UCSD-AML1 (cell line): ENCODE data around the gene MSMB.
"Not testable (repeated sequence)": the region's sequence is repeated elsewhere in the genome, so short reads cannot be mapped to it uniquely, and the experiment has no call there.

Experiments
- DNase-seq: peaks from one replicate; lab custom pipeline; 2025; ENCODE audit not compliant: unreplicated experiment; lab: John Stamatoyannopoulos, UW

The MSMB gene

GRCh38 chr10:46070749-46071148 is 24.7 kb upstream of the MSMB start:
- no peak for DNase-seq

GRCh38 chr10:46069771-46070463 is 23.8 kb upstream of the MSMB start:
- DNase-seq, result no peak

- no peak for DNase-seq
Observed at GRCh38 chr10:46068905-46069304, 22.8 kb upstream of the MSMB start.

GRCh38 chr10:46068117-46068516 is 22.0 kb upstream of the MSMB start:
- no peak for DNase-seq

GRCh38 chr10:46064269-46064817 is 18.3 kb upstream of the MSMB start:
- DNase-seq, result no peak

- no peak for DNase-seq
Observed at GRCh38 chr10:46062723-46063428, 16.8 kb upstream of the MSMB start.

GRCh38 chr10:46060706-46061105 is 14.6 kb upstream of the MSMB start:
- no peak for DNase-seq

- DNase-seq, result not testable (repeated sequence)
Observed at GRCh38 chr10:46057927-46058326, 11.9 kb upstream of the MSMB start.

GRCh38 chr10:46057038-46057437 is 11.0 kb upstream of the MSMB start:
- DNase-seq, result no peak

- no peak for DNase-seq
Observed at GRCh38 chr10:46055771-46056170, 9.7 kb upstream of the MSMB start.

- DNase-seq, result no peak
Observed at GRCh38 chr10:46053534-46054434, 7.7 kb upstream of the MSMB start.

- no peak for DNase-seq
Observed at GRCh38 chr10:46052791-46053375, 6.8 kb upstream of the MSMB start.

GRCh38 chr10:46052057-46052790 is 6.2 kb upstream of the MSMB start:
- no peak for DNase-seq

GRCh38 chr10:46050941-46051623 is 5.0 kb upstream of the MSMB start:
- DNase-seq, result no peak

- DNase-seq, result not testable (repeated sequence)
Observed at GRCh38 chr10:46049497-46049831, 3.4 kb upstream of the MSMB start.

GRCh38 chr10:46048152-46048551 is 2.1 kb upstream of the MSMB start:
- no peak for DNase-seq

- DNase-seq, result no peak
Observed at GRCh38 chr10:46042527-46042926, 3.5 kb downstream of the MSMB start.

- DNase-seq, result no peak
Observed at GRCh38 chr10:46040004-46040403, 6.1 kb downstream of the MSMB start.

GRCh38 chr10:46037107-46037825 is 8.8 kb downstream of the MSMB start:
- DNase-seq, result no peak
